H1 (cell line): Measurements from ENCODE around the gene ACSF2. TPM values are rescaled to one million over a fixed set of nuclear protein-coding genes. Genes with fewer than 3 reads are reported as not detected.

Source experiments
- CHD2 ChIP-seq: IDR thresholded peaks from 2 replicates; pipeline ENCODE4 v1.6.1; 2012; ENCODE audit warnings: low read length, improper control_type of control experiment
- EZH2 ChIP-seq: fragments of 200-600 bp; sonication (generic); IDR thresholded peaks from 2 replicates; pipeline ENCODE4 v1.7.1; 2012; ENCODE audit warnings: low read depth, mild to moderate bottlenecking, moderate library complexity, low read length, inconsistent platforms; ENCODE audit not compliant: severe bottlenecking
- GABPA ChIP-seq: IDR thresholded peaks from 2 replicates; pipeline ENCODE4 v1.6.1; 2011; ENCODE audit warnings: mild to moderate bottlenecking, low read length, moderate library complexity, borderline replicate concordance; ENCODE audit not compliant: insufficient read depth
- HDAC6 ChIP-seq: IDR thresholded peaks from one replicate; pipeline ENCODE4 v1.7.1; 2012; ENCODE audit warnings: low read depth, mild to moderate bottlenecking, inconsistent platforms, low read length, moderate library complexity
- polyA plus RNA-seq, 7 experiments: library from polyadenylated mRNA; depleted of rRNA in 3 of 7; stranded (reverse) in 5 of 7; unstranded in 2 of 7; fragments of >200 nt in 5 of 7; fragments of 200-250 nt in 2 of 7; gene quantifications; 1 replicate in 5 of 7; 2 replicates in 1 of 7; 4 replicates in 1 of 7; pipeline versions ENCODE4 v1.2.1 to v1.2.3, GENCODE V29; 2011 to 2013; ENCODE audit warnings: missing spikeins in 2 of 7, mixed read lengths in 2 of 7
- total RNA-seq: library from RNA; stranded (reverse); fragmentation: NEBNext Ultra II Directional; extraction: Animal tissue kit (Norgen Biotek cat#: 25700); gene quantifications from 2 replicates; pipeline ENCODE4 v1.2.1, GENCODE V29; 2021

ACSF2 gene
- total and polyA plus RNA-seq, 2 of the 8 experiments (the other 6 are each of a cell fraction or from before 2014, with no cell fraction given): 14.5 to 16.3 TPM

DNA sequence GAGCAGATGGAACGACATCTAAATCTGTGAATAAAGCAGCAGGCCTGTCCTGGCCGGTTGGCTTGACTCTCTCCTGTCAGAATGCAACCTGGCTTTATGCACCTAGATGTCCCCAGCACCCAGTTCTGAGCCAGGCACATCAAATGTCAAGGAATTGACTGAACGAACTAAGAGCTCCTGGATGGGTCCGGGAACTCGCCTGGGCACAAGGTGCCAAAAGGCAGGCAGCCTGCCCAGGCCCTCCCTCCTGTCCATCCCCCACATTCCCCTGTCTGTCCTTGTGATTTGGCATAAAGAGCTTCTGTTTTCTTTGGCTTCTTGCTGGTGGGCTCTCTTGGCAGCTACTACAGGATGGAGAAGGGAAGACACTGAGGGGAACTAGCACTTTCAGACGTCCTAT is 48.5 kb downstream of the ACSF2 start (continued):
- TF ChIP-seq CHD2: no peak
- no peak for TF ChIP-seq EZH2
- TF ChIP-seq HDAC6: no peak
- no peak for TF ChIP-seq GABPA
